Activated T-cell treated with anti-CD3 and anti-CD28 coated beads for 1 hour (primary cell): ENCODE data around the gene DLX5.

Experiments used
- DNase-seq: peaks from one replicate; pipeline ENCODE4 v3.0.0-alpha.2; 2020; ENCODE audit warnings: low read depth

DLX5 gene

GRCh38 chr7:97005183-97006054 is 19.2 kb downstream of the DLX5 start, which contains the start of gene DLX6:
Gene DLX6 (plus strand): TSS chr7:97005553. CDS start chr7:97005978, 425 bp downstream.
- DNase-seq = no peak

DNA sequence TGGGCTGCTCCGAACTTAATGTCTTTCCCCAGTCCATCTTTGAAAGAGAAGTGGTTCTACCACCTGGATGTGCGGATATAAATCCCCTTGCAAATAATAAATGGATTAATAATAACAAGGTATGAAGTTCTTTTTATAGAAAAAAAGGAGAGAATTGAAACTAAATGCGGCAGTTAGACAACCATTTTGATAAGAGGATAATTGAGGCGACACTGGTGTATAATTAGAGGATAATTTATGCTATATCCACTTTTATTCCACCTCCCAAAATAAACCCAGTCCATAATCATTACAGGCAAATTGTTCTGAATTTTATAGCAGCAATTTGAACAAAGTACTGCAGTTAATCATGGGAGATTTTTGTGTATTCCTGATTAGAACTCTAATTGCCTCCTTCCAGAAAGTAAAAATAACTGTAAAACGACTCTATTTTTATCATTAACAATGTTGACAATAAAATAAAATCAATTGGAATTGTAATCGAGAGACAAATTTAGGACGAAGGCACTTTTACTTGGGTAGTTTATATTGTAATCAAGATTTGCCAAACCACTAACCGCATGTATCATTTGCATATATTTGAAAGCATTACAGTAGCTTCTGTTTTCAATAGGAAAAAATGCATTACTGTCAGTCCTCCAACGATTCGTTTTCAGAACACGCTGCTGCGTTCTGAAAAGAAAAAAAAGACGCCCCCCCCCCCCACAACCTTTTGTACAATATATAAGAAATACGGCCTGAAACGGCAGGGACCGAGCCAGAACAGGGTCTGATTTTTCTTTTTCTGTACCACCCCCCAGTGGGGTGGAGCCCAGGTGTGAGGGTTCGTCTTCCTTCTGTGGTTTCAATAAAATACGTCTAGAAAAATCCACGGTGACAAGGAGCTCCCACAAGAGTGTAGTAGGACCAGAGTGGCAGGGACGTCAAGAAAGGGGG is 20.1 kb downstream of the DLX5 start:
- DNase-seq = no peak

GRCh38 chr7:97003262-97004246 is 21.1 kb downstream of the DLX5 start:
- no peak for DNase-seq

- DNase-seq = no peak
Observed at GRCh38 chr7:97002555-97003261, 21.9 kb downstream of the DLX5 start.

GRCh38 chr7:97001656-97002554 is 22.7 kb downstream of the DLX5 start:
- no peak for DNase-seq

DNA sequence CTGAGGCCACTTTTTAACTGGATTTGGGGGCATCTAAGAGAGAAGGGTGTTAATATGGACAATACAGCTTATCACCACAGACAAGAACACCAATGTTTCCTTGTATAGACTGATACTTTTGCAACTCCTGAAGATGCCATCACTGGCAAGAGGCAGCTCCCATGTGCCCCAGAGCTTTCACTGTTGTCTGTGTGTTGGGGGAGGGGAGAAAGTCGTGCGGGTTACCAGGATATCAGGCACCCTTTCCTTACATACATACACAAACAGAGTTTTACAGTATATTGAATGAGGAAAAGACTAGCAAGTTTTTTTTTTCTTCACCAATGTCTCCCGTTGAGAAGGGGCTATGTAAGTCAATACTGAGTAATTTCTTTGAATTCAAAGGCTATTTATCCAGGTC is 23.4 kb downstream of the DLX5 start:
- DNase-seq = no peak

GRCh38 chr7:96998744-96999143 is 25.9 kb downstream of the DLX5 start:
- no peak for DNase-seq

GRCh38 chr7:96998333-96998732 is 26.3 kb downstream of the DLX5 start:
- no peak for DNase-seq

- DNase-seq = no peak
Observed at GRCh38 chr7:96997512-96998032, 27.1 kb downstream of the DLX5 start.

- DNase-seq = no peak
Observed at GRCh38 chr7:96996958-96997511, 27.6 kb downstream of the DLX5 start.

DNA sequence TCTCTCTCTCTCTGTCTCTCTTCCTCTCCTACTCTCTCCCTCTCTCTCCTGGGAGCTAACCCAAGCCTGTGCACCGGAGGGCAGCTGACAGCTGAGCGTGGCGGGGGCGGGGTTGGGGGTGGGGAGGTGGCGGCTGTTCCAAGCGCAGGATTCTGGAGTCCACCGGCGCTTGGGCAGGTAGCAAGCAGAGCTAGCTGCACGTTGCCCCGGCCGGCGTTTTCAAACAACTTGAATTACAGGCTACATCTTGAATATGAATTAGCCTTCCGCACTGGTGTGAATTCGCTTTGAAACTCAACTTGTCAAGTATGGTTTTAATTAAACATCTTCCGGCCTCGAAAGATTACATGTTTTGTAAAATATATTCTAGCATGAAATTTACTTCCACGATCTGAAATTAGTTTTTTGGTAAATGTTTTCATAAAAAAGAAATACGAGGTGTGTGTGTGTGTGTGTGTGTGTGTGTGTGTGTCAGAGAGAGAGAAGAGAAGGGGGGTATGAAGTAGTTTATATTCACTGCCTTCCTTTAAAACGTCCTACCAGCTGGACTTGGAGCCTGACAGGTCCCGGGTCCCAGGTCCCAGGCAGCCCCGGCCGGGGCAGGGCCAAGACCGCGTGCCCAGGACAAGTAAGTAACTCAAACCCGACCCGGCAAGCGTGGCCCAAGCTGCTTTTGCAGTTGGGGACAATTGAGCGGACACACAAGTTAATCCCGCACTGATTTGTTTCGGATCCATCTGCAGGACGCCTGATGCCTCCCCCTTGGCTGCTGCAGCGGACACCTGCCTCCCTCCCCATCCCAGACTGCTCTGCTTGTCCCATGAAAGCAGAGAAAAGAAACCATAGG is 28.3 kb downstream of the DLX5 start:
- DNase-seq = no peak

DNA sequence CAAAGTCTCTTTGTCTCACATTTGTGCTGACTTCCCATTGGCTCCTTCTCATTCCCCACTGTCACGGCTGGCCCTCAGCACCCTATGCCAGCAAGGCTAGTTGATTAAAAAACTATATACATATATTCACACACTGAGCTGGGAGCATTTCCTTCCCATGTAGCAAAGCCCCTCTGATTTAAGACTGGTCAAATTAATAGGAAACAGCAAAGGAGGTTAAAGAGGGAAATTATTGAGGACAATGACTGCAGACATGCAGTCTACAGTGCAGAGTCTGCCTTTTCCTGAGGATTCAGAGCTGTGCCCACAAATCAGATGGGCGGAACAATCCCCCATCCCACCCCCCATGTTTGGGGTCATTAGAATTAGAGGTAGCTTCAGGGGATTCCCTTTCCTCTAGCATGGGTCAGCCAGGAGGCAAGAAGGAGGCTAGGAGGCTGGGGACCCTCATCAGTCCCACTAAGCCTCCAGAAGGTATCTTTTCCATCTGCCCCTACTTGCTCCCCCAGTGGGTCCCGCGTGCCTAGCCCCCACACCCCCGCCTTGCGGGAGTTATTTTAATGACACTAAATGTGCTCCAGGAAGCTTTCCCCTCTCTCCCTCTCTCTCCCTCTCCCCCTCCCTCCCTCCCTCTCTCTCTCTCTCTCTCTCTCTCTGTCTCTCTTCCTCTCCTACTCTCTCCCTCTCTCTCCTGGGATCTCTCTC is 29.1 kb downstream of the DLX5 start:
- no peak for DNase-seq

- DNase-seq = no peak
Observed at GRCh38 chr7:96993980-96994379, 30.7 kb downstream of the DLX5 start.

GRCh38 chr7:96993094-96993865 is 31.4 kb downstream of the DLX5 start:
- no peak for DNase-seq

GRCh38 chr7:96992192-96993005 is 32.2 kb downstream of the DLX5 start:
- no peak for DNase-seq
